ENCODE data around the gene ZSCAN2.

Gene ZSCAN2

GRCh38 chr15:84654689-84655453 lies 54.1 kb downstream of the ZSCAN2 start:
- H3K4me3 ChIP-seq (ENCODE audit: low read depth, low read length), result peak overlapping the region; percentile 98
- ChIA-PET POLR2A (interaction anchor here (0.9 to 1.8 kb wide), 6 partner anchors 12 to 273 kb away, joined by 3 to 7 read pairs (median 4); partner anchors contain the start of gene SEC11A), CTCF (interaction anchor here (0.6 to 3.0 kb wide), 25 partner anchors 8 to 300 kb away, joined by 3 to 29 read pairs (median 4); partner anchors contain the start of gene ZNF592)
- no peak for DNase-seq (ENCODE audit: low read depth, low spot score)
- TF ChIP-seq, protein P1, sequence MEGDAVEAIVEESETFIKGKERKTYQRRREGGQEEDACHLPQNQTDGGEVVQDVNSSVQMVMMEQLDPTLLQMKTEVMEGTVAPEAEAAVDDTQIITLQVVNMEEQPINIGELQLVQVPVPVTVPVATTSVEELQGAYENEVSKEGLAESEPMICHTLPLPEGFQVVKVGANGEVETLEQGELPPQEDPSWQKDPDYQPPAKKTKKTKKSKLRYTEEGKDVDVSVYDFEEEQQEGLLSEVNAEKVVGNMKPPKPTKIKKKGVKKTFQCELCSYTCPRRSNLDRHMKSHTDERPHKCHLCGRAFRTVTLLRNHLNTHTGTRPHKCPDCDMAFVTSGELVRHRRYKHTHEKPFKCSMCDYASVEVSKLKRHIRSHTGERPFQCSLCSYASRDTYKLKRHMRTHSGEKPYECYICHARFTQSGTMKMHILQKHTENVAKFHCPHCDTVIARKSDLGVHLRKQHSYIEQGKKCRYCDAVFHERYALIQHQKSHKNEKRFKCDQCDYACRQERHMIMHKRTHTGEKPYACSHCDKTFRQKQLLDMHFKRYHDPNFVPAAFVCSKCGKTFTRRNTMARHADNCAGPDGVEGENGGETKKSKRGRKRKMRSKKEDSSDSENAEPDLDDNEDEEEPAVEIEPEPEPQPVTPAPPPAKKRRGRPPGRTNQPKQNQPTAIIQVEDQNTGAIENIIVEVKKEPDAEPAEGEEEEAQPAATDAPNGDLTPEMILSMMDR (IDR thresholded peaks at IDR 0.05; ENCODE audit: insufficient read depth, low read length, missing control alignments), result peak; percentile 76

DNA sequence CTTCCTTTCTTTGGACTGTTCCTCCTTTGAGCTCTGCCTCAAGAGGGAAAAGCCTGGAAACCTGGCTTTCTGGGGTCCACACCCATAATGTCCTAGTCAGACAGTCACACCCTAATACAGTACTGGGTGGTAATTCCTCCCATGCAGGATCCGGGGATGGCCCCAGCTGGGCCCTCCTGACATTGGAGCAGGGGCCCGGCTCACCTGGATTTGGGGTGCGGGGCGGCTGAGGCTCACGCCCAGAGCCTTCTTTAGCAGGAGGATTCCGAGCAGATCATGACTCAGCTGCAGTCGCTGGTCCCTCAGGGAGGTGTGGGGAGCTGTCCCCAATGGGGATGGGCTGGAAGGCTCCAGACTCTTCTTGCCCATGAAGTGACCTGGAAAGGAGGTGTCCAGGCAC lies 56.2 kb downstream of the ZSCAN2 start:
- CTCF ChIA-PET, result interaction anchor here (0.8 to 2.8 kb wide), 8 partner anchors 9 to 272 kb away, joined by 3 to 29 read pairs (median 4); no protein-coding TSS in a partner anchor
- POLR2A ChIA-PET, result no interaction called here
- no peak for DNase-seq (ENCODE audit: low read depth, low spot score)
- TF ChIP-seq, protein P1 (IDR thresholded peaks at IDR 0.05; ENCODE audit: insufficient read depth, low read length, missing control alignments), result no peak
- no peak overlapping the region for H3K4me3 ChIP-seq (ENCODE audit: low read depth, low read length)

- TF ChIP-seq, protein P1 (IDR thresholded peaks at IDR 0.05; ENCODE audit: insufficient read depth, low read length, missing control alignments), result no peak
- ChIA-PET CTCF (interaction anchor here (1.1 to 3.6 kb wide), 6 partner anchors 10 to 330 kb away, joined by 3 to 26 read pairs (median 6); partner anchors contain the start of gene SEC11A), POLR2A (interaction anchor here (0.6 to 1.5 kb wide), 3 partner anchors 9 to 254 kb away, joined by 3 to 7 read pairs (median 3); partner anchors contain the start of gene SEC11A)
- no peak for DNase-seq (ENCODE audit: low read depth, low spot score)
- peak overlapping the region; percentile 57 for H3K4me3 ChIP-seq (ENCODE audit: low read depth, low read length)
Measured at GRCh38 chr15:84657748-84658079, 56.9 kb downstream of the ZSCAN2 start.

DNA sequence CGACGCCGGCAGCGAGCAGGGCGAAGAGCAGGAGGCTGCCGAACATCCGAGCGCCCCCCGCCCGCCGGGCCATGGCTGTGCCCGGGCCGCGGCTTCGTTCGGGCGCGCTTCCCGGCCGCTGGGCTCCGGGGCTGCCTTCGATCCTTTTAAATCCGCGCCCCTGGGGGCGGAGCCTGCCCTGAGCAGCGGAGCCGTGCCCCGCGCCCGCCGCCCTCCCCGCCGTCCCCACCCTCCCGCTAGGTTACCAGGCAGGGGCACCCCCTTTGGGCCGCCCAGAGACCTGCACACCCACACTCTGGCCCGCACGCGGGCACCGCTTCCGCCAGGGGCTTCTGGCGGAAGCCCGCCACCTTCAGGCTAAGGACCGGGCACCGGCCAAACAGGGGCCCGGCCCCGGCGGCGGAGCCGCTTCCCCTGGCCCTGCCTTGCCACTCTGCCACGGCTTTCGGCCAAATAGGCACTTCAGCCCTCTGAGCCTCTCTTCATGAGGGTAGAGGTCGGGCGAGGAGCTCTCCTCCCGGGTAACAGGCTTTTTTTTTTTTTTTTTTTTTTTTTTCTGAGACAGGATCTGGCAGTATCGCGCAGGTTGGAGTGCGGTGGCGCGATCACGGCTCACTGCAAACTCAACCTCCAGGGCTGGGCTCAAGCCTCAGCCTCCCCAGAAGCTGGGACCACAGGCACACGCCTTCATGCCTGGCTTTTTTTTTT lies 57.4 kb downstream of the ZSCAN2 start, which contains the start of gene NMB:
NMB (minus strand) TSS at position 120 of the 708 bp plus-strand sequence; CDS start at position 73, 47 bp downstream.
- no peak for DNase-seq (ENCODE audit: low read depth, low spot score)
- CTCF ChIA-PET, result interaction anchor here (0.6 to 3.6 kb wide), 14 partner anchors 8 to 330 kb away, joined by 3 to 26 read pairs (median 4); partner anchors contain the start of gene SEC11A
- POLR2A ChIA-PET, result interaction anchor here (0.6 to 1.5 kb wide), 7 partner anchors 9 to 253 kb away, joined by 3 to 7 read pairs (median 3); partner anchors contain the start of gene SEC11A
- peak within 1 kb of the TSS; percentile 57 for H3K4me3 ChIP-seq (ENCODE audit: low read depth, low read length)
- TF ChIP-seq, protein P1 (IDR thresholded peaks at IDR 0.05; ENCODE audit: insufficient read depth, low read length, missing control alignments), result peak; percentile 71

GRCh38 chr15:84658788-84659411 lies 58.1 kb downstream of the ZSCAN2 start:
- peak overlapping the region; percentile 57 for H3K4me3 ChIP-seq (ENCODE audit: low read depth, low read length)
- ChIA-PET CTCF (interaction anchor here (0.6 to 3.6 kb wide), 14 partner anchors 7 to 329 kb away, joined by 3 to 26 read pairs (median 4); partner anchors contain the start of gene SEC11A), POLR2A (interaction anchor here (0.6 to 1.5 kb wide), 4 partner anchors 10 to 180 kb away, joined by 3 to 7 read pairs (median 4); partner anchors contain the start of gene SEC11A)
- no peak for DNase-seq (ENCODE audit: low read depth, low spot score)
- TF ChIP-seq, protein P1 (IDR thresholded peaks at IDR 0.05; ENCODE audit: insufficient read depth, low read length, missing control alignments), result no peak

Measured in AG04449 (cell line).